HEK293 (cell line): ENCODE results near the gene HOXA3.

ENCODE experiments used
- CTCF ChIA-PET: fragments of 350-600 bp; formaldehyde crosslinking; extraction: SDS; loops from one replicate; lab custom pipeline; 2021; ENCODE audit warnings: antibody characterized with exemption; lab: Yijun Ruan, JAX
- POLR2A ChIA-PET: fragments of 300-600 bp; formaldehyde crosslinking; extraction: SDS; loops from one replicate; lab custom pipeline; 2020; ENCODE audit warnings: antibody characterized with exemption, inconsistent platforms; lab: Yijun Ruan, JAX
- H3K27ac ChIP-seq: fragments of 200-500 bp; sonication (Bioruptor generic); 2 replicates; pipeline ENCODE4 v1.5.1; 2014; ENCODE audit warnings: low read depth, low read length, control low read depth, inconsistent platforms; ENCODE audit errors: extremely low read depth
- H3K36me3 ChIP-seq, 2 experiments: fragments of 200-500 bp in 1 of 2; sonication (Bioruptor generic) in 1 of 2; 1 replicate in 1 of 2; 2 replicates in 1 of 2; pipeline ENCODE4 v1.5.1; 2014 to 2017; ENCODE audit warnings: inconsistent platforms in 2 of 2, low read length in 2 of 2; ENCODE audit not compliant: control insufficient read depth in 2 of 2, insufficient read depth in 1 of 2
- H3K4me1 ChIP-seq: fragments of 200-500 bp; sonication (Bioruptor generic); 2 replicates; pipeline ENCODE4 v1.5.1; 2014; ENCODE audit warnings: mild to moderate bottlenecking, low read length, inconsistent platforms; ENCODE audit not compliant: control insufficient read depth, insufficient read depth
- H3K4me3 ChIP-seq: 2 replicates; pipeline ENCODE4 v1.5.1; 2011; ENCODE audit warnings: low read depth, mild to moderate bottlenecking, control low read depth, low read length, moderate library complexity
- H3K9me3 ChIP-seq: fragments of 200-500 bp; sonication (Bioruptor generic); 2 replicates; pipeline ENCODE4 v1.5.1; 2014; ENCODE audit warnings: low read depth, low read length, inconsistent platforms; ENCODE audit not compliant: control insufficient read depth, insufficient read depth
- GLIS2 ChIP-seq: fragments of 450-650 bp; formaldehyde crosslinking; IDR thresholded peaks from 2 replicates; pipeline ENCODE4 v1.5.1; 2016; ENCODE audit warnings: missing biosample characterization, missing genetic modification characterization
- IKZF3 ChIP-seq: fragments of 450-650 bp; IDR thresholded peaks from 2 replicates; pipeline ENCODE4 v1.5.0; 2018; ENCODE audit warnings: missing biosample characterization, mild to moderate bottlenecking, missing genetic modification characterization, moderate library complexity
- KLF7 ChIP-seq: fragments of 450-650 bp; formaldehyde crosslinking; IDR thresholded peaks from 2 replicates; pipeline ENCODE4 v1.5.1; 2016; ENCODE audit warnings: missing biosample characterization, missing genetic modification characterization, borderline replicate concordance
- OSR2 ChIP-seq: fragments of 450-650 bp; formaldehyde crosslinking; IDR thresholded peaks from 2 replicates; pipeline ENCODE4 v1.5.1; 2016; ENCODE audit warnings: missing biosample characterization, missing genetic modification characterization
- SP2 ChIP-seq: fragments of 450-650 bp; formaldehyde crosslinking; IDR thresholded peaks from 2 replicates; pipeline ENCODE4 v1.5.1; 2016; ENCODE audit warnings: missing biosample characterization, missing genetic modification characterization
- ZBTB17 ChIP-seq: fragments of 450-650 bp; formaldehyde crosslinking; IDR thresholded peaks from 2 replicates; pipeline ENCODE4 v1.5.1; 2016; ENCODE audit warnings: missing biosample characterization, missing genetic modification characterization
- ZBTB8A ChIP-seq: fragments of 450-650 bp; formaldehyde crosslinking; IDR thresholded peaks from 2 replicates; pipeline ENCODE4 v1.5.1; 2016; ENCODE audit warnings: missing biosample characterization, missing genetic modification characterization
- ZFP37 ChIP-seq: fragments of 450-650 bp; formaldehyde crosslinking; IDR thresholded peaks from 2 replicates; pipeline ENCODE4 v1.5.1; 2016; ENCODE audit warnings: missing biosample characterization, missing genetic modification characterization
- ZFP69B ChIP-seq: fragments of 450-650 bp; formaldehyde crosslinking; IDR thresholded peaks from 2 replicates; pipeline ENCODE4 v1.5.1; 2016; ENCODE audit warnings: missing biosample characterization, missing genetic modification characterization
- ZNF248 ChIP-seq: fragments of 450-650 bp; formaldehyde crosslinking; IDR thresholded peaks from 2 replicates; pipeline ENCODE4 v1.5.1; 2017; ENCODE audit warnings: missing biosample characterization, missing genetic modification characterization
- ZNF311 ChIP-seq: fragments of 450-650 bp; formaldehyde crosslinking; IDR thresholded peaks from 2 replicates; pipeline ENCODE4 v1.5.1; 2017; ENCODE audit warnings: missing biosample characterization, missing genetic modification characterization, borderline replicate concordance
- ZNF335 ChIP-seq: fragments of 450-650 bp; formaldehyde crosslinking; conservative IDR thresholded peaks from 2 replicates; pipeline ENCODE4 v1.5.1; 2016; ENCODE audit warnings: missing biosample characterization, missing genetic modification characterization
- ZNF623 ChIP-seq: fragments of 450-650 bp; formaldehyde crosslinking; IDR thresholded peaks from 2 replicates; pipeline ENCODE4 v1.5.1; 2016; ENCODE audit warnings: missing biosample characterization, missing genetic modification characterization
- ZNF624 ChIP-seq: fragments of 450-650 bp; formaldehyde crosslinking; IDR thresholded peaks from 2 replicates; pipeline ENCODE4 v1.5.1; 2017; ENCODE audit warnings: missing biosample characterization, missing genetic modification characterization
- ZNF660 ChIP-seq: fragments of 450-650 bp; IDR thresholded peaks from 2 replicates; pipeline ENCODE4 v1.5.1; 2018; ENCODE audit warnings: missing biosample characterization, mild to moderate bottlenecking, missing genetic modification characterization
- TF ChIP-seq, protein P1 (sequence below): fragments of 450-650 bp; formaldehyde crosslinking; IDR thresholded peaks from 2 replicates; pipeline ENCODE4 v1.5.1; 2016; ENCODE audit warnings: missing biosample characterization, missing genetic modification characterization, borderline replicate concordance
- TF ChIP-seq, protein P2 (sequence below): fragments of 450-650 bp; formaldehyde crosslinking; IDR thresholded peaks from 2 replicates; pipeline ENCODE4 v1.5.1; 2017; ENCODE audit warnings: missing biosample characterization, missing genetic modification characterization
- TF ChIP-seq, protein P3 (sequence below): fragments of 450-650 bp; formaldehyde crosslinking; IDR thresholded peaks from 2 replicates; pipeline ENCODE4 v1.5.1; 2017; ENCODE audit warnings: missing biosample characterization, missing genetic modification characterization
- TF ChIP-seq, protein P4 (sequence below): fragments of 450-650 bp; formaldehyde crosslinking; optimal IDR thresholded peaks from 2 replicates; pipeline ENCODE3; 2016; ENCODE audit warnings: missing biosample characterization, mild to moderate bottlenecking, missing genetic modification characterization

Gene HOXA3

DNA sequence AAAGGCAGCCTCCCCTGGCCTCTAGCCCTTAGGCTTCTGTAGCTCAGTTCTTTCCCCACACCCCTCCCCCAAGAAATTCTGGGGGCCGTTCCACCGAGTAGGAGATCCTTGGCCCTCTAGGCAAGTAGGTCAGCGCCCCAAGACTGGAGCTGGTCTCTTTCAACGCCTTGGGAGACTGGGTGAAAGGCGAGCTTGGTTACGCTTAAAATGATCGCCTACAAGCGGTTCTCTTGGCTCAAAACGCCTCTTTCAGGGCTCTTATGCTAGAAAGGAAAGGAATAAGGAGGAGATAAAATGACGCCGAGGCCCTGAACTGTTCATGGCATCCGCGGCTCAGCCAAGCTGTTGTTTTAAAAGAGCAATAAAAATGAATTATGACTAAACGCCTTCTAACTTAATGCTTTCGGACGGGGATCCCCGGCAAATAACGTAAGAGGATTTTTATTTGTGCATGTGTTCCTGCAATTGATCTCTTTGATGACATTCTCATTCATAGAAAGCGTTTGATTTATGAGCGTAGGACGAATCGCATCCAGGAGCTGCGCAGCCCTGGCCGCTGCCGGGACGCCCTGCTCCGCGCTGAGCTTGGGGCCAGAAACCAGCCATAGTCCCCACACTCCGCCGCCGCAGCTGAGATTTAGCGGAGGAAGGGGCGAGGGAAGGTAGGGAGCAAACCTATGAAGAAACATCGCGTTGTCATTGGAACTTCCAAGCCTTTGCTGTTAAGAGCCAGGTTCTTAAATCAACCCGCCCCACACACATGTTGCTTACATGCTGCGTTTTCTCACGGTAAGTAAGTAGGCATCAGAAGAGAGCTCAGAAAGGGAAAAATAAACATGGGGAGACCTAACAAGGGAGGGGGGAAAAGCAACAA is 53.6 kb downstream of the HOXA3 start (continued):
- TF ChIP-seq, protein P1, sequence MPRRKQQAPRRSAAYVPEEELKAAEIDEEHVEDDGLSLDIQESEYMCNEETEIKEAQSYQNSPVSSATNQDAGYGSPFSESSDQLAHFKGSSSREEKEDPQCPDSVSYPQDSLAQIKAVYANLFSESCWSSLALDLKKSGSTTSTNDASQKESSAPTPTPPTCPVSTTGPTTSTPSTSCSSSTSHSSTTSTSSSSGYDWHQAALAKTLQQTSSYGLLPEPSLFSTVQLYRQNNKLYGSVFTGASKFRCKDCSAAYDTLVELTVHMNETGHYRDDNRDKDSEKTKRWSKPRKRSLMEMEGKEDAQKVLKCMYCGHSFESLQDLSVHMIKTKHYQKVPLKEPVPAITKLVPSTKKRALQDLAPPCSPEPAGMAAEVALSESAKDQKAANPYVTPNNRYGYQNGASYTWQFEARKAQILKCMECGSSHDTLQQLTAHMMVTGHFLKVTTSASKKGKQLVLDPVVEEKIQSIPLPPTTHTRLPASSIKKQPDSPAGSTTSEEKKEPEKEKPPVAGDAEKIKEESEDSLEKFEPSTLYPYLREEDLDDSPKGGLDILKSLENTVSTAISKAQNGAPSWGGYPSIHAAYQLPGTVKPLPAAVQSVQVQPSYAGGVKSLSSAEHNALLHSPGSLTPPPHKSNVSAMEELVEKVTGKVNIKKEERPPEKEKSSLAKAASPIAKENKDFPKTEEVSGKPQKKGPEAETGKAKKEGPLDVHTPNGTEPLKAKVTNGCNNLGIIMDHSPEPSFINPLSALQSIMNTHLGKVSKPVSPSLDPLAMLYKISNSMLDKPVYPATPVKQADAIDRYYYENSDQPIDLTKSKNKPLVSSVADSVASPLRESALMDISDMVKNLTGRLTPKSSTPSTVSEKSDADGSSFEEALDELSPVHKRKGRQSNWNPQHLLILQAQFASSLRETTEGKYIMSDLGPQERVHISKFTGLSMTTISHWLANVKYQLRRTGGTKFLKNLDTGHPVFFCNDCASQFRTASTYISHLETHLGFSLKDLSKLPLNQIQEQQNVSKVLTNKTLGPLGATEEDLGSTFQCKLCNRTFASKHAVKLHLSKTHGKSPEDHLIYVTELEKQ (tag by site-specific recombination): peak; percentile 57; the same call in 1 of the 2 replicates
- TF ChIP-seq ZNF624 (no peak), ZNF311 (tag by site-specific recombination) (no peak), ZFP69B (0 out of 2 replicates have a peak, but pooled peaks have one; percentile 18), KLF7 (no peak)
- TF ChIP-seq, protein P2, sequence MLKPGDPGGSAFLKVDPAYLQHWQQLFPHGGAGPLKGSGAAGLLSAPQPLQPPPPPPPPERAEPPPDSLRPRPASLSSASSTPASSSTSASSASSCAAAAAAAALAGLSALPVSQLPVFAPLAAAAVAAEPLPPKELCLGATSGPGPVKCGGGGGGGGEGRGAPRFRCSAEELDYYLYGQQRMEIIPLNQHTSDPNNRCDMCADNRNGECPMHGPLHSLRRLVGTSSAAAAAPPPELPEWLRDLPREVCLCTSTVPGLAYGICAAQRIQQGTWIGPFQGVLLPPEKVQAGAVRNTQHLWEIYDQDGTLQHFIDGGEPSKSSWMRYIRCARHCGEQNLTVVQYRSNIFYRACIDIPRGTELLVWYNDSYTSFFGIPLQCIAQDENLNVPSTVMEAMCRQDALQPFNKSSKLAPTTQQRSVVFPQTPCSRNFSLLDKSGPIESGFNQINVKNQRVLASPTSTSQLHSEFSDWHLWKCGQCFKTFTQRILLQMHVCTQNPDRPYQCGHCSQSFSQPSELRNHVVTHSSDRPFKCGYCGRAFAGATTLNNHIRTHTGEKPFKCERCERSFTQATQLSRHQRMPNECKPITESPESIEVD (tag by site-specific recombination): peak; percentile 89

DNA sequence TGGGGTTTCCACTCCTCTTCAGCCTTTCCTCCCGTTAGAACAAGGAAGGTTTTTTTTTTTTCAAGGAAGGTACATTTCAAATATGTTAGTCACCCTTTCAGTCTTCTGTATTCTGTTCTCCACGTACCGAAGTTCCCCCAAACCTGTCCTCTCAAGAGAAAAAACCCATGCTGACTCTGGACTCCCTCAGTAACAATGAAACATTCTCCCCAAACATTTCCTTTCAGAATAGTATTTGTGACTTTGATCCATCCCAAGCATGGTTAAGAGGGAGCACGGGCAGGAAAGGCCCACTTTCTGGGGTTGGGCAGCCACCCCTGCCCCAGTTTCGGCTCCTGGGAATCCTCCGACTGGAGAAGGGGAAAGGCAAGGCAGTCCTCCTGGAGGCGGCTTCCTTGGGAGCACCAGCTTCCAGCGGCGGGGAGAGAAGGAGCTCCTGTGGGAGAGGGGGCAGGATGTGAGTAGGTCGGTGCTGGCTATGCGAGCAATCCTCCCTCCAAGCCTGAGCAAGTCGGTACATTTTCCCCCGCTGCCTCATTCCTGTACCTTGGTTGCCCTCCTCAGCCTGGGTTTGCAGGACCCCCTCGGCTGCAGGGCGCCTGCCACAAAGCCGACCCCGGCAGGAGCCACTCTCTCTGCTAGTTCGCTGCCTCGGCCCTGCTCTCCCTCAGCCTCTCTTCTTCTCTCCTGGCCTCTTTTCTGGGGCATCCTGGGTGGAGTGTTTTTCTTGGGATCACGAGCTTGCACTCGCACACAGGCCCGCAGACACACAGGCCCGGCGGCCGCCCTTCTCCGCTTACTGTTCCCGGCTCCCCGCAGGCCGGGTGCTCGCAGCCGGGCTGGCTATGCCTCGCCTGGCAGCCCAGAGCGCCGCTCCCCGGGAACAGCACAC is 54.5 kb downstream of the HOXA3 start:
- ChIA-PET CTCF (interaction anchor here (0.6 to 2.0 kb wide), 4 partner anchors 8 to 736 kb away, joined by 4 to 11 read pairs (median 4); no protein-coding TSS in a partner anchor), POLR2A (interaction anchor here (0.8 to 4.3 kb wide), 9 partner anchors 12 to 402 kb away, joined by 3 to 32 read pairs (median 4); partner anchors contain the start of genes HOXA4, HOXA5 and SKAP2)
- no peaks in the 10 kb centered on the region for H3K9me3 ChIP-seq
- H3K4me3 ChIP-seq: peak overlapping the region; percentile 77; the same call in 1 of the 2 replicates
- H3K36me3 ChIP-seq: peaks cover 12 to 28% of the 10 kb centered on the region in 2 experiments
- TF ChIP-seq OSR2 (tag by site-specific recombination) (peak; percentile 64), ZNF335 (tag by site-specific recombination) (peak; percentile 97), IKZF3 (tag by site-specific recombination) (peak; percentile 42; the same call in 1 of the 2 replicates), ZBTB8A (no peak), SP2 (peak; percentile 29; the same call in 1 of the 2 replicates), ZNF660 (tag by site-specific recombination) (no peak), GLIS2 (tag by site-specific recombination) (peak; percentile 70; the same call in 1 of the 2 replicates), ZNF248 (tag by site-specific recombination) (no peak), ZNF623 (no peak), ZFP37 (tag by site-specific recombination) (peak; percentile 59; the same call in 1 of the 2 replicates), ZBTB17 (tag by site-specific recombination) (0 out of 2 replicates have a peak, but pooled peaks have one; percentile 2)
- TF ChIP-seq, protein P3, sequence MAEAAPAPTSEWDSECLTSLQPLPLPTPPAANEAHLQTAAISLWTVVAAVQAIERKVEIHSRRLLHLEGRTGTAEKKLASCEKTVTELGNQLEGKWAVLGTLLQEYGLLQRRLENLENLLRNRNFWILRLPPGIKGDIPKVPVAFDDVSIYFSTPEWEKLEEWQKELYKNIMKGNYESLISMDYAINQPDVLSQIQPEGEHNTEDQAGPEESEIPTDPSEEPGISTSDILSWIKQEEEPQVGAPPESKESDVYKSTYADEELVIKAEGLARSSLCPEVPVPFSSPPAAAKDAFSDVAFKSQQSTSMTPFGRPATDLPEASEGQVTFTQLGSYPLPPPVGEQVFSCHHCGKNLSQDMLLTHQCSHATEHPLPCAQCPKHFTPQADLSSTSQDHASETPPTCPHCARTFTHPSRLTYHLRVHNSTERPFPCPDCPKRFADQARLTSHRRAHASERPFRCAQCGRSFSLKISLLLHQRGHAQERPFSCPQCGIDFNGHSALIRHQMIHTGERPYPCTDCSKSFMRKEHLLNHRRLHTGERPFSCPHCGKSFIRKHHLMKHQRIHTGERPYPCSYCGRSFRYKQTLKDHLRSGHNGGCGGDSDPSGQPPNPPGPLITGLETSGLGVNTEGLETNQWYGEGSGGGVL (tag by site-specific recombination): peak; percentile 50; the same call in 1 of the 2 replicates
- TF ChIP-seq, protein P4, sequence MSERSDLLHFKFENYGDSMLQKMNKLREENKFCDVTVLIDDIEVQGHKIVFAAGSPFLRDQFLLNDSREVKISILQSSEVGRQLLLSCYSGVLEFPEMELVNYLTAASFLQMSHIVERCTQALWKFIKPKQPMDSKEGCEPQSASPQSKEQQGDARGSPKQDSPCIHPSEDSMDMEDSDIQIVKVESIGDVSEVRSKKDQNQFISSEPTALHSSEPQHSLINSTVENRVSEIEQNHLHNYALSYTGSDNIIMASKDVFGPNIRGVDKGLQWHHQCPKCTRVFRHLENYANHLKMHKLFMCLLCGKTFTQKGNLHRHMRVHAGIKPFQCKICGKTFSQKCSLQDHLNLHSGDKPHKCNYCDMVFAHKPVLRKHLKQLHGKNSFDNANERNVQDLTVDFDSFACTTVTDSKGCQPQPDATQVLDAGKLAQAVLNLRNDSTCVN (tag by site-specific recombination): peak; percentile 44
- H3K27ac ChIP-seq: peak overlapping the region; percentile 25; the same call in 1 of the 2 replicates
- H3K4me1 ChIP-seq: peaks cover 23% of the 10 kb centered on the region
